GM12874 (cell line): Measurements from ENCODE around the gene RASGRF1.

Experiments used
- TF ChIP-seq, protein P1 (sequence below): IDR thresholded peaks from 2 replicates; pipeline ENCODE4 v1.5.1; 2011; ENCODE audit warnings: low read depth, mild to moderate bottlenecking, control low read depth, low read length, moderate library complexity; ENCODE audit not compliant: insufficient read depth

The RASGRF1 gene

DNA sequence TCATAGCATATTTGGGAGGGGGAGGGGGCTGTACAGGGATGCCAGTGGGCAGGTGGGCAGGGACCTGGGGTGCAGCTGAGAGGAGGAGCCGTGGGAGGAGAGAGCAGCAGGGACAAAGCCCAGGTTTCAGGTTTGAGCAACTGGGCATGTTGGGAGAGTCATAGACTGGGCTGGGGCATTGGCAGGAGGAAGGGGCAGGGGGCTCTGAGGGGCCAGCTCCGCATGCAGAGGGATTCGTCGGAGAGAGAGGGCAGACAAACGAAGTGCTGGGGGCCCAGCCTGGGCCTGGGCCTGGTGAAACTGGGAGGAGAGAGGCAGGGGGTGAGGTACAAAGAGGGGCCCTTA lies 25.2 kb downstream of the RASGRF1 start:
- TF ChIP-seq, protein P1, sequence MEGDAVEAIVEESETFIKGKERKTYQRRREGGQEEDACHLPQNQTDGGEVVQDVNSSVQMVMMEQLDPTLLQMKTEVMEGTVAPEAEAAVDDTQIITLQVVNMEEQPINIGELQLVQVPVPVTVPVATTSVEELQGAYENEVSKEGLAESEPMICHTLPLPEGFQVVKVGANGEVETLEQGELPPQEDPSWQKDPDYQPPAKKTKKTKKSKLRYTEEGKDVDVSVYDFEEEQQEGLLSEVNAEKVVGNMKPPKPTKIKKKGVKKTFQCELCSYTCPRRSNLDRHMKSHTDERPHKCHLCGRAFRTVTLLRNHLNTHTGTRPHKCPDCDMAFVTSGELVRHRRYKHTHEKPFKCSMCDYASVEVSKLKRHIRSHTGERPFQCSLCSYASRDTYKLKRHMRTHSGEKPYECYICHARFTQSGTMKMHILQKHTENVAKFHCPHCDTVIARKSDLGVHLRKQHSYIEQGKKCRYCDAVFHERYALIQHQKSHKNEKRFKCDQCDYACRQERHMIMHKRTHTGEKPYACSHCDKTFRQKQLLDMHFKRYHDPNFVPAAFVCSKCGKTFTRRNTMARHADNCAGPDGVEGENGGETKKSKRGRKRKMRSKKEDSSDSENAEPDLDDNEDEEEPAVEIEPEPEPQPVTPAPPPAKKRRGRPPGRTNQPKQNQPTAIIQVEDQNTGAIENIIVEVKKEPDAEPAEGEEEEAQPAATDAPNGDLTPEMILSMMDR, result no peak

DNA sequence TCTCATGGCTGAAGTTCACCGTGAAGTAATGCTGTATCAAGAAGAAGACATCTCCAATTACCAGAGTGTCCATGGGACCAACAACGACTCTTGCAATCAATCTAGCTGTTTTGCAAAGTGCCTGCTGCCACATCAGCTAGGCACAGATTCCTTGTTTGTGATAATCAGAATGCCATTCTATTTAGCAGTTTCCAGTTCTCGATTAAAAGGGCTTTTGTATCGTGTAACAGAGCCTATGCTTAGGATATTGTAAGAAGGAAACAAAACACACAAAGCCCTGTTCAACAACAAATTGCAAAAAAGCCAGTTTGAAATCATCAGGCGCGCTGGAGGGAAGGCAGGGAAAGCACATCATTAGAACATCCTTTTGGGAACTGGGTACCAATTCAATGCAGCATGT lies 26.1 kb downstream of the RASGRF1 start:
- TF ChIP-seq, protein P1, result no peak

DNA sequence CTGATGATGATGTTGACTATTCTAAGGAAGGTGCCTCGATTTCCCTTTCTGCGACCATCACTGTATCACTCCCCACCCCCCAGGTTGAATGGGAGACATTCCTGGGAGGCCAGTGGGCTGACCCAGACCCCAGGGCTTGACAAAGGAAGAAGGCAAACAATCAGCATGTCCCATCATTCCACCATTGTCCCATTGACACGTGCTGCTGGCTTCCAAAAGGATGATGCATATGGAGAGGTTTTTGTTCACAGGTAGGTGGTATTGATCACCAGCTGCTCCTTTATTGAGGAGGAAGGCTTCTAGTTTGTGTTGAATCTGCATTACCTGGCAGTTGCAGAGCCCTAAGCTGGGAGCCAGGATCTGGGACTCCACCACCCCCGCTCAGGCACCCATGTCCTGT lies 30.4 kb downstream of the RASGRF1 start:
- TF ChIP-seq, protein P1, result no peak

DNA sequence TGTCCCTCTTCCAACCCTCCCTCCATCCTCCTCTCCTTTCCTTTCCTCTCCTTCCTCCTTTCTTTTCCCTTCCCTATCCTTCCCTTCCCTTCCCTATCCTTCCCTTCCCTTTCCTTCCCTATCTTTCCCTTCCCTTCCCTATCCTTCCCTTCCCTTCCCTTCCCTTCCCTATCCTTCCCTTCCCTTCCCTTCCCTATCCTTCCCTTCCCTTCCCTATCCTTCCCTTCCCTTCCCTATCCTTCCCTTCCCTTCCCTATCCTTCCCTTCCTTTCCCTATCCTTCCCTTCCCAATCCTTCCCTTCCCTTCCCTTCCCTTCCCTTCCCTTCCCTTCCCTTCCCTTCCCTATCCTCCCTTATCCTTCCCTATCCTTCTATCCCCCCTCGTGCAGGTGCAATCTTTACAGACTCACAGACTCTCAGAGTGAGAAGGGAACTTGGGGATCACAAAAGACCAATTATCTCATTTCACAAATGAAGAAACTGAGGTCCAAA lies 31.5 kb downstream of the RASGRF1 start:
- TF ChIP-seq, protein P1, result no peak

DNA sequence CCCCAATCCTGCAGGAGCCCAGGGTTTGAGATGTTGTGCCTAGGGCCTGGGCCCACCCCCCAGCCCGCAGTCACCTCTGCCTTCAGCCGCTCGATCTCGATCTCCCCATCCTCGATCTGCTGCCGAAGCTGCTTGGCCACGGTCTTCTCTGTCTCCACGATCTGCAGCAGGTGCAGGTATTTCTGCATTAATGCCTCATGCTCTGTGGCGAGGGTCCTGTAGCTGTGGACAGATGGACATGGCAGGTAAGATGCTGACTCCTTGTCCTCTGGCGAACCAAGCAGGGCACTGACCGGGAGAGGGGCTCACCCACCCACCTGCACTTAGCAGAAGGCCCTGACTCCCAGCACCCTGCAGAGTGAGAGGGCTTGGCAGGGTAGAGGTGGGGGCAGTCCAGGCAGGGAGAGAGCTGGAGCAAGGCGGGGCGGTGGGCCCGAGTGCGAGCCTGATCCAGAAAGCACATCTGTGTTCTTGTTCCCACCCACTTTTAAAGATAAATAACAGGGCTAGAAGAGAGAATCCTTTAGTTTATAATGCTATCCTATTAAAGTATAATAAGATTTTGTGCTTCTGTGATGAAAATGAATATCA lies 32.2 kb downstream of the RASGRF1 start:
- TF ChIP-seq, protein P1, result no peak

DNA sequence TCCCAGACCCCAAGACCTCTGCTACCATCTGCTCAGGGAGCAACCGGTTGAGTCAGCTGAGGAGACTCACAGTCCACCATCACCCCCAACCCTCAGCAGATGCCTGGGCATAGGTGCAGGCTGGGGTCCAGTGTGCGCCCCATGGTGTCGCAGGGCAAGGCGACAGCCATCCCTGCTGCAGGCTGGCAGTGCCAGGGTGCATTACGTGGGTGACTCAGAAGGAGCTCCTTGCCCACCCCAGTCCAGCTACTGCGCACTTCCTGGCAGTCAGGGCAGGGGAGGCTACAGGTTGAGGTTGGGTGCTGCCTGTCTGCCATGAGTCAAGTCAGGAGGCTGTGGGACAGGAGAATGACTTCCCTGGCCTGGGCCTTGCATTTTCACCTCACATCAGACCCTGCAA lies 33.5 kb downstream of the RASGRF1 start:
- TF ChIP-seq, protein P1, result no peak

DNA sequence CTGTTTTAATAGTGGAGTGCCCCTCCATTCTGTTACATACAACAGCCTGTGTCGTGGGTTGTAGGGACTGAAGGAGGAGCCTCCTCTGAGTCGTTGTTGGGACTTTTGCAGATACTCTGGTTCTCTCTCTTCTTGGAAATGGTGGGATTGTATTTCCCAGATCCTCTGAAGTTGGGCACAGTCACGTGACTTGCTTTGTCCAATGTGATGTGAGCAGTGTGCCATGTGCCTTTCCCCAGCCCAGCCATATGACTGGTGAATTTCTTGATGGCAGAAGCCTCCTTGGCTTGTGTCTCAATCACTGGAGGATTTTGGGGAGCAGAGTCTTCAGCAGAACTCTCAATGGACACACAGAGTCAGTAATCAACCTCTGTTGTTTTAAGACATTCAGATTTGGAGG lies 36.2 kb downstream of the RASGRF1 start:
- TF ChIP-seq, protein P1, result no peak
